PC-9 (cell line): Measurements from ENCODE around the gene ZMAT3.

Experiments
- CTCF ChIP-seq: fragments of 200-600 bp; sonication (generic); conservative IDR thresholded peaks from 2 replicates; pipeline ENCODE4 v1.6.1; 2017; ENCODE audit warnings: mixed run types, antibody characterized with exemption, mild to moderate bottlenecking, moderate library complexity
- EZH2 ChIP-seq: fragments of 200-600 bp; sonication (generic); IDR thresholded peaks from 2 replicates; pipeline ENCODE4 v1.8.0; 2017; ENCODE audit warnings: antibody characterized with exemption, low read depth

- TF ChIP-seq CTCF (no peak), EZH2 (no peak)
These were observed 10.8 kb upstream of the ZMAT3 start for GRCh38 chr3:179082416-179082815.
